ENCODE results near the gene MCOLN1.

DNA sequence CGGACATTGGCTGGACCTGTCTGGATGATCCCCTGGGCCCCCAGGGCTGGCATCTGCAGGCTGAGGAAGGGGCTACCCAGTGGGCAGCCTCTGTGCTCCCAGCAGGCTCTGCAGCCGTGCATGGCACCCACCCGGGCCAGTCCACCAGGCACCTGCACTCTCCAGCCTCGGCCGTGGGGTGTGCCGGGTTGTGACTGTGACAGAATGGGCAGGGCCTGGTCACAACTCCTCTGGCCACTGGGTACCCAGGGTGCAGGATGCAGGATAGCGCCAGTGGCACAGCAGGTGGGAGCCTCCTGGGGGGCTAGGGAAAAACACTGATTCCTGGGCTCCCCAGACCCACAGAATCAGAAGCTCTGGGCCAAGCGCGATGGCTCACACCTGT lies 43.6 kb upstream of the MCOLN1 start:
- no peak for TF ChIP-seq POLR2A (IDR thresholded peaks at IDR 0.05)
- TF ChIP-seq, protein P1, sequence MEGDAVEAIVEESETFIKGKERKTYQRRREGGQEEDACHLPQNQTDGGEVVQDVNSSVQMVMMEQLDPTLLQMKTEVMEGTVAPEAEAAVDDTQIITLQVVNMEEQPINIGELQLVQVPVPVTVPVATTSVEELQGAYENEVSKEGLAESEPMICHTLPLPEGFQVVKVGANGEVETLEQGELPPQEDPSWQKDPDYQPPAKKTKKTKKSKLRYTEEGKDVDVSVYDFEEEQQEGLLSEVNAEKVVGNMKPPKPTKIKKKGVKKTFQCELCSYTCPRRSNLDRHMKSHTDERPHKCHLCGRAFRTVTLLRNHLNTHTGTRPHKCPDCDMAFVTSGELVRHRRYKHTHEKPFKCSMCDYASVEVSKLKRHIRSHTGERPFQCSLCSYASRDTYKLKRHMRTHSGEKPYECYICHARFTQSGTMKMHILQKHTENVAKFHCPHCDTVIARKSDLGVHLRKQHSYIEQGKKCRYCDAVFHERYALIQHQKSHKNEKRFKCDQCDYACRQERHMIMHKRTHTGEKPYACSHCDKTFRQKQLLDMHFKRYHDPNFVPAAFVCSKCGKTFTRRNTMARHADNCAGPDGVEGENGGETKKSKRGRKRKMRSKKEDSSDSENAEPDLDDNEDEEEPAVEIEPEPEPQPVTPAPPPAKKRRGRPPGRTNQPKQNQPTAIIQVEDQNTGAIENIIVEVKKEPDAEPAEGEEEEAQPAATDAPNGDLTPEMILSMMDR (IDR thresholded peaks at IDR 0.05): no peak
